Measurements from ENCODE around the gene MAX.

- TF ChIP-seq CCAR2 (optimal IDR thresholded peaks at IDR 0.05; ENCODE audit: low read depth, low read length) (no peak), TBL1XR1 (IDR thresholded peaks at IDR 0.05; ENCODE audit: borderline replicate concordance, low read length, partially characterized antibody) (no peak), KLF12 (CRISPR knock-in tag; IDR thresholded peaks at IDR 0.05; ENCODE audit: borderline replicate concordance) (no peak), THAP9 (CRISPR knock-in tag; IDR thresholded peaks at IDR 0.05; ENCODE audit: borderline replicate concordance) (no peak), ADNP (CRISPR knock-in tag; IDR thresholded peaks at IDR 0.05) (no peak), SUZ12 (IDR thresholded peaks at IDR 0.05; ENCODE audit: low read depth, low read length) (no peak)
- TF ChIP-seq, protein P1, sequence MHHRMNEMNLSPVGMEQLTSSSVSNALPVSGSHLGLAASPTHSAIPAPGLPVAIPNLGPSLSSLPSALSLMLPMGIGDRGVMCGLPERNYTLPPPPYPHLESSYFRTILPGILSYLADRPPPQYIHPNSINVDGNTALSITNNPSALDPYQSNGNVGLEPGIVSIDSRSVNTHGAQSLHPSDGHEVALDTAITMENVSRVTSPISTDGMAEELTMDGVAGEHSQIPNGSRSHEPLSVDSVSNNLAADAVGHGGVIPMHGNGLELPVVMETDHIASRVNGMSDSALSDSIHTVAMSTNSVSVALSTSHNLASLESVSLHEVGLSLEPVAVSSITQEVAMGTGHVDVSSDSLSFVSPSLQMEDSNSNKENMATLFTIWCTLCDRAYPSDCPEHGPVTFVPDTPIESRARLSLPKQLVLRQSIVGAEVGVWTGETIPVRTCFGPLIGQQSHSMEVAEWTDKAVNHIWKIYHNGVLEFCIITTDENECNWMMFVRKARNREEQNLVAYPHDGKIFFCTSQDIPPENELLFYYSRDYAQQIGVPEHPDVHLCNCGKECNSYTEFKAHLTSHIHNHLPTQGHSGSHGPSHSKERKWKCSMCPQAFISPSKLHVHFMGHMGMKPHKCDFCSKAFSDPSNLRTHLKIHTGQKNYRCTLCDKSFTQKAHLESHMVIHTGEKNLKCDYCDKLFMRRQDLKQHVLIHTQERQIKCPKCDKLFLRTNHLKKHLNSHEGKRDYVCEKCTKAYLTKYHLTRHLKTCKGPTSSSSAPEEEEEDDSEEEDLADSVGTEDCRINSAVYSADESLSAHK (CRISPR knock-in tag; IDR thresholded peaks at IDR 0.05; ENCODE audit: borderline replicate concordance): no peak
- TF ChIP-seq, protein P2, sequence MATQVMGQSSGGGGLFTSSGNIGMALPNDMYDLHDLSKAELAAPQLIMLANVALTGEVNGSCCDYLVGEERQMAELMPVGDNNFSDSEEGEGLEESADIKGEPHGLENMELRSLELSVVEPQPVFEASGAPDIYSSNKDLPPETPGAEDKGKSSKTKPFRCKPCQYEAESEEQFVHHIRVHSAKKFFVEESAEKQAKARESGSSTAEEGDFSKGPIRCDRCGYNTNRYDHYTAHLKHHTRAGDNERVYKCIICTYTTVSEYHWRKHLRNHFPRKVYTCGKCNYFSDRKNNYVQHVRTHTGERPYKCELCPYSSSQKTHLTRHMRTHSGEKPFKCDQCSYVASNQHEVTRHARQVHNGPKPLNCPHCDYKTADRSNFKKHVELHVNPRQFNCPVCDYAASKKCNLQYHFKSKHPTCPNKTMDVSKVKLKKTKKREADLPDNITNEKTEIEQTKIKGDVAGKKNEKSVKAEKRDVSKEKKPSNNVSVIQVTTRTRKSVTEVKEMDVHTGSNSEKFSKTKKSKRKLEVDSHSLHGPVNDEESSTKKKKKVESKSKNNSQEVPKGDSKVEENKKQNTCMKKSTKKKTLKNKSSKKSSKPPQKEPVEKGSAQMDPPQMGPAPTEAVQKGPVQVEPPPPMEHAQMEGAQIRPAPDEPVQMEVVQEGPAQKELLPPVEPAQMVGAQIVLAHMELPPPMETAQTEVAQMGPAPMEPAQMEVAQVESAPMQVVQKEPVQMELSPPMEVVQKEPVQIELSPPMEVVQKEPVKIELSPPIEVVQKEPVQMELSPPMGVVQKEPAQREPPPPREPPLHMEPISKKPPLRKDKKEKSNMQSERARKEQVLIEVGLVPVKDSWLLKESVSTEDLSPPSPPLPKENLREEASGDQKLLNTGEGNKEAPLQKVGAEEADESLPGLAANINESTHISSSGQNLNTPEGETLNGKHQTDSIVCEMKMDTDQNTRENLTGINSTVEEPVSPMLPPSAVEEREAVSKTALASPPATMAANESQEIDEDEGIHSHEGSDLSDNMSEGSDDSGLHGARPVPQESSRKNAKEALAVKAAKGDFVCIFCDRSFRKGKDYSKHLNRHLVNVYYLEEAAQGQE (IDR thresholded peaks at IDR 0.05; ENCODE audit: borderline replicate concordance in 1 of 2, low read depth in 1 of 2, low read length in 2 of 2): no peak
These were observed 32.4 kb downstream of the MAX start for GRCh38 chr14:65069874-65070413.

Measured in HepG2 (cell line).